ENCODE results near the gene RASL10A.
A peak's percentile ranks its signal among the peaks of the same experiment; 100 is the strongest.

RASL10A gene

DNA sequence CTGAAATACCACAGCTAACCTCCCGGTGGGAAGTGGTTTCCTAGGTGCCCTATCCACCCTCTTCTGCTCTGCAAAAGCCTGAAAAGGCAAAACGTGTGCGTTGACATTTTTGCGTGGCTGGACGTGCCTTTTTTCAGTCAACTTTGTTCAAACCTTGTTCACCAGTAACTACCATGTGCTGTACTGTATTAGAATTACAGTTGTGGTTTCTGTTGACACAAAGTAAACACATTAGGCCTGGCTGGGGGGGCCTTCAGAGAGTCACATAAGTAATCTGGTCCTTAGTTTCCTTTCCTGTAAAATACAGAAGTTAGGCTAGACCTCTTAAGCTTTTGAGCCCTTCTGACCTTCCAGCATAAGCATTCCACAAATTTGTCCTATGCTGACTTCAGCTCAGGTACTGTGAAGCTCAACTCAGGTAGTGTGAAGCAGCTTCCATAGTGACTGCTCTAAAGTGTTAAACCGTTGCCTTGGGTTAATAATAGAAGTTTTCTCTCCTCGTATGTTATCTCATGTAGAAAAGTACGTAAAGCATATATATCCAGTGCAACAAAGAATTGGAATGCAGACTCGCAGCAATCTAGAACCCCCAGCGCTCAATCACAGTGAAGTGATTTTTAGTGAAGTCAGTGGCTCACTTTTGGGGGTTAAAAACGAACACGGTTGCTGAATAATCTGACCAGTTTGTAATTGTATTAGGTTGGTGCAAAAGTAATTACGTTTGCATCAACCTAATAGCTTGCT is 45.6 kb downstream of the RASL10A start:
- H3K36me3 ChIP-seq (ENCODE audit: insufficient read depth, low read depth, low read length), result peaks cover 74% of the 10 kb centered on the region
- H3K4me3 ChIP-seq (ENCODE audit: low read length), result peak overlapping the region; percentile 98
- no peaks in the 10 kb centered on the region for H3K27me3 ChIP-seq (ENCODE audit: insufficient read depth, low read length)
- H3K9ac ChIP-seq (ENCODE audit: low read depth, low read length), result peak overlapping the region; percentile 100; the same call in 1 of the 2 replicates
- no peaks in the 10 kb centered on the region for H3K9me3 ChIP-seq (ENCODE audit: insufficient read depth, low read depth, low read length)
- peaks cover 36% of the 10 kb centered on the region for H3K4me1 ChIP-seq (ENCODE audit: insufficient read depth, low read length)
- H3K27ac ChIP-seq (ENCODE audit: low read length), result no peak overlapping the region

GRCh38 chr22:29269230-29269604 is 46.3 kb downstream of the RASL10A start:
- no peaks in the 10 kb centered on the region for H3K9me3 ChIP-seq (ENCODE audit: insufficient read depth, low read depth, low read length)
- peaks cover 72% of the 10 kb centered on the region for H3K36me3 ChIP-seq (ENCODE audit: insufficient read depth, low read depth, low read length)
- H3K27me3 ChIP-seq (ENCODE audit: insufficient read depth, low read length), result no peaks in the 10 kb centered on the region
- peak overlapping the region; percentile 100 for H3K27ac ChIP-seq (ENCODE audit: low read length)
- H3K4me1 ChIP-seq (ENCODE audit: insufficient read depth, low read length), result peaks cover 36% of the 10 kb centered on the region
- H3K9ac ChIP-seq (ENCODE audit: low read depth, low read length), result peak overlapping the region; percentile 100
- H3K4me3 ChIP-seq (ENCODE audit: low read length), result peak overlapping the region; percentile 98

- Histone ChIP-seq H3K36me3 (ENCODE audit: insufficient read depth, low read depth, low read length) (peaks cover 72% of the 10 kb centered on the region), H3K9me3 (ENCODE audit: insufficient read depth, low read depth, low read length) (no peaks in the 10 kb centered on the region), H3K9ac (ENCODE audit: low read depth, low read length) (peak overlapping the region; percentile 100), H3K27ac (ENCODE audit: low read length) (peak overlapping the region; percentile 100), H3K4me1 (ENCODE audit: insufficient read depth, low read length) (peaks cover 36% of the 10 kb centered on the region), H3K27me3 (ENCODE audit: insufficient read depth, low read length) (no peaks in the 10 kb centered on the region), H3K4me3 (ENCODE audit: low read length) (peak overlapping the region; percentile 98)
These were observed 46.8 kb downstream of the RASL10A start for GRCh38 chr22:29268511-29269229.

DNA sequence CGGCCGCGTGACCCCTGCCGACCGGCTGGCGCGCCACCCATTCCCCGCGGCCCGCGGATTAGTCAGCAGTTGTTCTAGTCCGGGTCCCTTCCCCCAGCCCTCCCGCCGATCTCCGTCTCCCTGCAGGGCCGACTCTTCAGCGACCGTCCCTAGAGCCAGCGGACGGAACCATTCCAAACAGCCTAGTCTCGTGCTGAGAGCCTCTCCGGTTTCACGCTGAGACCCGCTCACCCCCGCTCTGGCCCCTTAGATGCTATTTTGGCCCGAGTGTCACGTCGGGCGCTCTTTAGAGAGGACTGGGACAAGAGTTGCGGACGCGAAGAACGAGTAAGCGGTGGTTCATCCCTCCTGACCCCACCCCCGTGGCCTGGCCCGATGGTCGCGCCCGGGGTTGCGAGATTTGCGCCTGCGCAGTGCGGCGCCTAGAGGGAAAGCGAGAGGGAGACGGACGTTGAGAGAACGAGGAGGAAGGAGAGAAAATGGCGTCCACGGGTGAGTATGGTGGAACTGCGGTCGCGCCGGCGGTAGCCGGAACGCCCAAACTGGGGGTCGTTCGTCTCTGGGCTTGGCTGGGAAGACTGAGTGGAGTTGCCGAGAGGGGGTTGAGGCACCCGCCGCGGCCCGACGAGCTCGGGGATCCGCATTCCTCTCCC is 47.5 kb downstream of the RASL10A start, which contains the start of the genes EWSR1 and RHBDD3:
TSS of gene EWSR1 (plus strand) at position 411 of the 653 bp plus-strand sequence. CDS start at position 480, 69 bp downstream.
TSS of gene RHBDD3 (minus strand) at position 124 of the 653 bp plus-strand sequence. CDS start 2,355 bp downstream, outside the sequence.
- peak within 1 kb of the TSS; percentile 100 for H3K9ac ChIP-seq (ENCODE audit: low read depth, low read length)
- peak within 1 kb of the TSS; percentile 100 for H3K27ac ChIP-seq (ENCODE audit: low read length)
- no peaks in the 10 kb centered on the region for H3K9me3 ChIP-seq (ENCODE audit: insufficient read depth, low read depth, low read length)
- peaks cover 68% of the 10 kb centered on the region for H3K36me3 ChIP-seq (ENCODE audit: insufficient read depth, low read depth, low read length)
- no peaks in the 10 kb centered on the region for H3K27me3 ChIP-seq (ENCODE audit: insufficient read depth, low read length)
- peaks cover 36% of the 10 kb centered on the region for H3K4me1 ChIP-seq (ENCODE audit: insufficient read depth, low read length)
- H3K4me3 ChIP-seq (ENCODE audit: low read length), result peak within 1 kb of the TSS; percentile 98

DNA sequence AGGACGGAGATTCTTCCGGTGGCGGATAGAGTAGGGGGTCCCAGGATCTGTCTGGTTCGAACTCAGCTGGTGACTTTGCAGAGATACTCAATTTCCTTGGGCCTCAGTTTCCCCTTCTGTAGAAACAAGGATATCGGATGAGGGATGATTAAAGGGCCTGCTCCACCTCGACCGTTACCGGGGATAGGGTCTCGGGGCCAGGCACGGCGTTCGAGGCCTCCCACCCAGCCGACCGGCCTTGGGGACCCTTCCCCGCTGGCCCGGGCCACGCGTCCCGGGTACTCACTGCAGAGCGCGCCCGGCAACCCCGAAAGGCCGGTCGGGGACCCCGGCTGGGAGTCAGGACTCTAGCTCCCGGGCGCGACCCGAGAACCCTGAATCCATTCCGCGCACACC is 48.0 kb downstream of the RASL10A start:
- H3K36me3 ChIP-seq (ENCODE audit: insufficient read depth, low read depth, low read length), result peaks cover 65% of the 10 kb centered on the region

GRCh38 chr22:29266564-29267461 is 48.7 kb downstream of the RASL10A start:
- Histone ChIP-seq H3K4me3 (ENCODE audit: low read length) (peak overlapping the region; percentile 98), H3K4me1 (ENCODE audit: insufficient read depth, low read length) (peaks cover 30% of the 10 kb centered on the region), H3K27me3 (ENCODE audit: insufficient read depth, low read length) (no peaks in the 10 kb centered on the region), H3K9ac (ENCODE audit: low read depth, low read length) (peak overlapping the region; percentile 100), H3K27ac (ENCODE audit: low read length) (peak overlapping the region; percentile 100), H3K36me3 (ENCODE audit: insufficient read depth, low read depth, low read length) (peaks cover 61% of the 10 kb centered on the region), H3K9me3 (ENCODE audit: insufficient read depth, low read depth, low read length) (no peaks in the 10 kb centered on the region)

More for the DNA sequence above, 48.0 kb downstream of the RASL10A start:
- H3K9ac ChIP-seq (ENCODE audit: low read depth, low read length), result peak overlapping the region; percentile 100
- peak overlapping the region; percentile 98 for H3K4me3 ChIP-seq (ENCODE audit: low read length)
- H3K27me3 ChIP-seq (ENCODE audit: insufficient read depth, low read length), result no peaks in the 10 kb centered on the region
- peak overlapping the region; percentile 100 for H3K27ac ChIP-seq (ENCODE audit: low read length)
- H3K4me1 ChIP-seq (ENCODE audit: insufficient read depth, low read length), result peaks cover 34% of the 10 kb centered on the region
- H3K9me3 ChIP-seq (ENCODE audit: insufficient read depth, low read depth, low read length), result no peaks in the 10 kb centered on the region

DNA sequence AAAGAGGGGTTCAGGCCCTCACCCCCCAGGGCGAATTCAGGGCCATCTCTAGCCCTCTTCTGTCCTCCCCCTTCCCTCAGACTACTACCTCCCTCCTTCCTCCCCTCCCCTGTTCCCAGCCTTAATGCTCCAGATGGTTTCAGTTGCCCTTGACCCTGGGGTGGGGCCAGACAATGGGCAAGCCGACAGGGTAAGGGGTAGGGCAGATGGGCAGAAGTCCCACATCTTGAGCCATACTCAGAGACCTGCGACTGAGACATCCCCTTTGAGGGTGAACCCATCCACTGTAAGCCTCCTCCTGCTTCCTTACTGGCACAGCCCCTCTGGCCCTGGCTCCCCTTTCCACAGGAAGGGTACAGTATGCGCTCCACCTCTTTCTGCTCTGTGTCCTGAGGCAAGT is 49.6 kb downstream of the RASL10A start:
- peak overlapping the region; percentile 44 for H3K27ac ChIP-seq (ENCODE audit: low read length)
- no peaks in the 10 kb centered on the region for H3K27me3 ChIP-seq (ENCODE audit: insufficient read depth, low read length)
- no peaks in the 10 kb centered on the region for H3K9me3 ChIP-seq (ENCODE audit: insufficient read depth, low read depth, low read length)
- H3K4me3 ChIP-seq (ENCODE audit: low read length), result peak overlapping the region; percentile 98; the same call in 1 of the 2 replicates
- peaks cover 54% of the 10 kb centered on the region for H3K36me3 ChIP-seq (ENCODE audit: insufficient read depth, low read depth, low read length)
- peaks cover 21% of the 10 kb centered on the region; the same call in 1 of the 2 replicates for H3K4me1 ChIP-seq (ENCODE audit: insufficient read depth, low read length)
- peak overlapping the region; percentile 100; the same call in 1 of the 2 replicates for H3K9ac ChIP-seq (ENCODE audit: low read depth, low read length)

- no peaks in the 10 kb centered on the region for H3K9me3 ChIP-seq (ENCODE audit: insufficient read depth, low read depth, low read length)
- H3K9ac ChIP-seq (ENCODE audit: low read depth, low read length), result no peak overlapping the region
- no peaks in the 10 kb centered on the region for H3K27me3 ChIP-seq (ENCODE audit: insufficient read depth, low read length)
- peaks cover 54% of the 10 kb centered on the region for H3K36me3 ChIP-seq (ENCODE audit: insufficient read depth, low read depth, low read length)
- H3K27ac ChIP-seq (ENCODE audit: low read length), result no peak overlapping the region
- H3K4me1 ChIP-seq (ENCODE audit: insufficient read depth, low read length), result peaks cover 15% of the 10 kb centered on the region; the same call in 1 of the 2 replicates
- H3K4me3 ChIP-seq (ENCODE audit: low read length), result no peak overlapping the region
These were observed 50.2 kb downstream of the RASL10A start for GRCh38 chr22:29265305-29265704.

DNA sequence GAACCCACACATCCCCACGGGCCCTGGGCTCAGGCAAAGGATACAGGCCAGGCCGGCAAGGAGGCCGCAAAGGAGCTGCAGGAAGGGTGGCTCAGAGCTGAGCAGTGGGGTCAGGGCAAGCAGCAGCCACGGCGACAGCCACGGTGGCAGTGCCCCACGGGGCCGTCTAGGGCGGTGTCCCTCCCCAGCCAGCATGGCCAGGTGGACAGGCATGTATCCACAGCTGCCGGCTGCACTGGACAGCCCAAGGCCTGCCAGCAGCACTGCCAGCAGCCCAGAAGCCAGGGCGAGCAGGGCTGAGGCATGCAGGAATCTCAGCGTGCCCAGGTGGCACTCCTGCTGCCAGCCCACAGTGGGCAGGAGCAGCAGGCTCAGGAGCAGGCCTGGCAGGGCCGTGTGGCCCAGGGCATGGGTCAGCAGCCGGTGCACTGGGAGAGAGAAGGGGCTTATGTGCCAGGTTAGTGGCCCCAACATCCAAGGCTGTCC is 51.7 kb downstream of the RASL10A start:
- Histone ChIP-seq H3K27me3 (ENCODE audit: insufficient read depth, low read length) (no peaks in the 10 kb centered on the region), H3K36me3 (ENCODE audit: insufficient read depth, low read depth, low read length) (peaks cover 49% of the 10 kb centered on the region), H3K4me1 (ENCODE audit: insufficient read depth, low read length) (peaks cover 9% of the 10 kb centered on the region; the same call in 1 of the 2 replicates), H3K9me3 (ENCODE audit: insufficient read depth, low read depth, low read length) (no peaks in the 10 kb centered on the region), H3K4me3 (ENCODE audit: low read length) (no peak overlapping the region), H3K9ac (ENCODE audit: low read depth, low read length) (no peak overlapping the region), H3K27ac (ENCODE audit: low read length) (no peak overlapping the region)
